NOMO-1 (cell line): ENCODE measurements around the gene ANTXR2.

Source experiments
- DNase-seq, 2 experiments: peaks; one replicate each; lab custom pipeline; 2025; ENCODE audit not compliant: unreplicated experiment in 2 of 2; lab: John Stamatoyannopoulos, UW

ANTXR2 gene

DNA sequence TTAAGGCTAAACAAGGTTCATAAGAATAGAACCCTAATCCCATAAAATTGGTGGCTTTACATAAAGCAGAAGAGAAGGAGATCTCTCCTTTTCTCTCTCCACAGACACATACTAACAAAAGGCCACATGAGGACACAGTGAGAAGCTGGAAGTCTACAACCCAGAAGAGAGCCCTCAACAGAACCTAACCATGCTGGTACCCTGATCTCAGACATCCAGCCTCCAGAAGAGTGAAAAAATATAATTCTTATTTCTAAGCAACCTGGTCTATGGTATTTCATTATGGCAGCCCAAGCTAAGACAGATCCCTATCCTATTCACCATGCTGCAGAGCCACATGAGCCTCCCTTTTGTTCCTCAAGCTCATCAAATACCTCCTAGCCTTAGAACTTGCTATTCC, 195.5 kb downstream of the ANTXR2 start:
- DNase-seq, result no peak

DNA sequence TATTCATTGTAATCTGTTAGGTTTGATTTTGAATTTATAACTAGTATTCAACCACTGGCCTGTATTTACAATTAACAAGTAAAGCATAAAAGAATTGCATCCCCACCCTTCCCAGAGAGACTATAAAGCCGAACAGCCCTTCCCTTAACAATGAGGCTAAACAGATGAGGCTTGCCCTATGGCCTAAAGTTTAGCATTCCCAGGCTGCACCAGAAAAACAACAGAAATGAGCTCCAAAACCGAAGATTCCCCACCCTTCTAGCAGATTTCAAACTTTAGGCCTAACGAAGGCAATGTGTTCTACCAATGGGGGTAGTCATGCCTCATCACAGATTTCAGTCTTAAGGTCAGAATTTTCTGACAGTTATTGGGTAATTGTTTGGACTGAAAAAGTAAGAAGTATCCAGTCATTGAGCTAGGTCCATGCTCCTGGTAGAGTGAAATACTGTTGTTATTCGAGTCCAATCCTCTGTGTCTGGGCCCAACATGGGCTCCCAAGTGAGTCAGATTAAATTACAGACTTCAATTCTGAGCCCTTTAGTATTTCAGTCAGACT, 197.6 kb downstream of the ANTXR2 start:
- DNase-seq, result no peak

DNA sequence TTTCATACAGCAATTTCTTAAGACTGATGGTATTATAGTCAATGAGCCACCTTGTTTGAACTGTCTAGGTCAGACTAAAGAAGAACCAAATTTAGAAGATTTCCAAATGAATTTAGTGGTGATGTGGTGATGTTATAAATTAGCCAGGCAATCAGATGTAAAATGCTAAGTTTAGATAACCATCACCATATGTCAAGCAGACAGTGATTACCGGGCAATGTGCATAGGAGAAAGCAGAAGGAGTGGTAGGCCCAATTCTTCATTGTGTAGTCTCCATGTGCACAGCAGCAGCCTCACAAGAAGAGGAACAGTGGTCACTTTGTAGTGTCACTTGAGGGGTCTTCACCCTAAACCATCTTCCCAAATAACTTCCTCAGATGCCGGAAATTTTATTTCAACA, 198.8 kb downstream of the ANTXR2 start:
- no peak for DNase-seq

DNA sequence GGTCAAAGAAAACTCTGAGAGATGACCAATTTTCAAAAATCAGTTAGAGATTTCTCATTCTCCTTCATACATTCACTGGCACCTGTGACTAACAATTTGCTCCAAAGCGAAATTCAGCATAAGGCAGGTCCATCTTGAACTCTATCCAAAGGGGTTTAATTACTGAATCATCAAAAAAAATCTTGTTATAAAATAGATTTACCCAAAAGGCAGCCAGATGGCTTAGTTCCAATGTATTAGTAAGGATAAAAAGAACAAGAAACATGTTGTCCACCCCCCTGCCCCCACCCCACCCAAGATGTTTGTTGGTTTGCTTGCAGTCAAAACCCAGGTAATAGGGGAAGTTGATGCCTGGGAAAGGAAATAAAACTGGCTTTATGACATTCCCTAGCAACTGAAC, 200.3 kb downstream of the ANTXR2 start:
- no peak for DNase-seq

DNA sequence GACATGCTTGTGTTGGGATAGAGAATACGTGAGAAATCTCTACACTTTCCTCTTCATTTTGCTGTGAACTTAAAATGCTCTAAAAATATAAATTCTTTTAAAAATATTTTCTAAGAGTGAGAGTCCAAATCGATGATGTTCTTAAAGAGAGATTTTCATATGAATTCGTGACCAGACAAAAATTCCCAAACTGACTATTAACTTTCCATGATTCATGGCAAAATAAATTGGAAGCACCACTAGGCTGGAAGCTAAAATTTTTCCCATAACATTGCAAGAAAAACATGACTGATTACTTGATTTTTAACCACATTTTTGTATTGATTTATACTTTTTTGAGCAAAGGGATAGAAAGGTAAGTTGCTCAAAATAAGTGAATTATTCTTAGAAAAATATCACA, 201.1 kb downstream of the ANTXR2 start:
- DNase-seq, result no peak

DNA sequence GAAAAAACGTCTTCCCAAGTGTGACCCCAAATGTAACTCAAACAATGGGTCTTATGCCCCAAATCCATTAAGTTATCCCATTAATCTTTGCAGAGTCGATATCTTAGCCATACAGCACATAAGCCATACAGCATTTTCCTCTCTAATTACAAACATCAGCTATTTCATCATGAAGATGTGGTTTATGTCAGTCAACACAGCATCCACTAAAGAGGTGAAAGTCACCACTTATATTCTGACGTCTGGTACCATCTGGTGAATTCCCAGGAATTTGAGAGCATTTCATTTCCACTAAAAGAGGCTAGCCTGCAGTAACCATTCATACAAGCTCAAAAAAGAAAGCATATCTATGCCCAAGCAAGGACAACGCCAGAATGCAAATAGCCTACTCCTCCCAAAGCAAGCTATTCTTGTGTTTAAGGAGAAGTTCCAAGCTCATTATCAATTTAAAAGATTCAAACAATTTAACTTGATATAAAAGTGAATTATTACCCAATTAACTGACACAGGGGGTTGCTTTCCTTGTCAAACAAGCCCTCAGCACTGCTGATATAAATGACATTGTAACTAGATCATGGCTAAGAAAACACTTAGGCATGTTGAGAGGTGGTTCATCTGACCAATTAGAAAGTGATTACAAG, 203.3 kb downstream of the ANTXR2 start:
- DNase-seq, result no peak

DNA sequence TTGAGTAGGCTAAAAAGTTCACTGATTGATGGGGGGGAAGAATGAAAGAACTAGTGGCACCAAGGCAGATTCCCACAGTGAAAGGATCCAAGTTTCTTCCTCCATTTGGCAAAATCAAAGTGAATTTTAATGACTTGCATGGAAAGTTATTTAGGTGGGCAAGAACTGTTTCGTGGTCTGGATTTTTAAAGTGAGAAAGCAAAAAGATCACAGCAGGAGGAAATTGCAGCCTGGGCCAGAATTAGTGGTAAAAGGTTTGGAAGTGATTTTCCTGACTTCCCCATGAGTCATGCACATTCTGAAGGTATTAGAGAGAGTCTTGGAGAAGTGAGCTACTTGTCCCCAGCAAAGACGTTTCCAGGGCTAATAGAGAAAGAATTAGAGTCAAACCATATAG, 207.8 kb downstream of the ANTXR2 start:
- no peak for DNase-seq

DNA sequence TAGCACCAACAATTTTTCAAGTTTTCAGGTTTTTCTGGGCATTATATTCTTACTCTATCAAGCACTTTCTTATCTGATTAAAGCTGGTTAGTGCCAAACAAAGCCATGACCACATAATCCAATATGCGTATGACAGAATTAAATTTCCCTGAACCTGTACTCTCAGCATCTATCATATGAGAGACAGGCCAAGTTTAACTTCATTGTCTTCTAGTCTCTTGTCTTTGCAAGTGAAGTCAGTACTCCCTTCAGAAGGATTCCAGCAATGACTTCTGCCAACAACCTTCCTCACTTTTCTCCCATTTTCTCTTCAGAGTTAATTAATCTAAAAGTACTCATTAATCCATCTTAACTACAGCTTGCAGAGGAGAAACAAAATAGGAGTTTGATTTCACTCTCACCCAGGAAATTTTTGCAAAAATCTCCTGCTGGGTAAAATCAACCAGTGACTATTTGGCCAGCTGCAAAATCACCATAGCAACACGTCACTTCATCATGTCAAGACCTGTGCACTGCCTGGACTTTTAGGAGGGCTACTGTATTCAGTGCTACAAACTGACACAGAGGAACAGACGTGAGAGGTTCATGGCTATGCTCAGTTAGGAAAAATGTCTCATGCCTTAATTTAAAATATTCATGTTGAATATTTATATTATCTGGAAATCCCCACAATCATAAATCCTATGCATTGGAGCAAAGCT, 208.4 kb downstream of the ANTXR2 start:
- no peak for DNase-seq

DNA sequence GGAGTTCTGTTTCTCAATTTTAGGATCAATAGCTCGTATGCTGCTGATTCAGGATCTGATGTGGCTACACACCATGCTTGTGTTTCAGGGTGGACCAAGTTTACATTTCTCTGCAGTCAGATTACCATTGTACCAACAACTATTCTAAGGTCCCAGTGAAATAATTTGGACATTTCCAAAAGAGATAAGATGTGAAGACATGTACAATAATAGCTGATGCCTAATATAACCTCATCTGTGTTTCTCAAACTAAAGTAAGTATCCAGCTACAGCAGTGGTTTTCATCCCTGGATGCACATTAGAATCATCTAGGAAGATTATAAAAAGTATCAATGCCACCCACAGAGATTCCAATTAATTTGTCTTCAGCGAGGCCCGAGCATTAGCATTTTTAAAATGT, 209.7 kb downstream of the ANTXR2 start:
- no peak for DNase-seq

DNA sequence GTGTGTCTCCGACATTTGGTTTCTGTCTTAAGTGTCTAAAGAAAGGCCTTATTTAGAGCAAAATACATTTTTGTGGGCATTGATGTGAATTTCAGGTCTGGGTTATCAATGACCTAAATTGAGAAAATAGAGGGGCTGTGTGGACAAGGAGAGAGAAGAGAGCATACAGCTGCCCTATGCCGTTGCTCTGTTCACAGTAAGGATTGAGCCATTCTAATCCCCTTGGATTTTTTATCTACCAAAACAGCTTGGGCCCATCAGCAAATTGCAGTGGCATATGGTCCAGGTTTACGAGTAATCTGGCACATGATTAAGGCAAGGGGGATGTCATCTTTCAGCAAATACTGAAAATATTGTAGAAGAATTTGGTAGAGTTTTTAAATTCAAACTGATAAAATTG, 210.2 kb downstream of the ANTXR2 start:
- DNase-seq, result no peak

DNA sequence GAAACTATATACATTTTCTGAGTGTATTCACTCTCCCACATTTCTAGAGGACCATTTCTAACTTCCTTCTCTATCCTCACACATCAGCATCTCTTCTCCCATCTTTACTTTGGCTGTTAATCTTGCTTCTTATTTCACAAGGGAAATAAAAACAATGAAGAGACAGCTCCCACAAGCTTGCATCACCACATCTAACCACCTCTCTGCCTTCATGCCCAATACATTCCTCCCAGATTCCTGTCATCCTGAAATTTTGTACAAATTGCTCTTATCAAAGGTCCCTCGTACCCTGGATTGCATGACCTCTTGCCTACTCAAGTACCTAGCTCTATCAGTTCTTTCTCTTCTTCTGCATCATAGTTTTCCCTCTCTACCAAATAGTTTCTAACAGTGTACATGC, 215.2 kb downstream of the ANTXR2 start:
- DNase-seq, result no peak

DNA sequence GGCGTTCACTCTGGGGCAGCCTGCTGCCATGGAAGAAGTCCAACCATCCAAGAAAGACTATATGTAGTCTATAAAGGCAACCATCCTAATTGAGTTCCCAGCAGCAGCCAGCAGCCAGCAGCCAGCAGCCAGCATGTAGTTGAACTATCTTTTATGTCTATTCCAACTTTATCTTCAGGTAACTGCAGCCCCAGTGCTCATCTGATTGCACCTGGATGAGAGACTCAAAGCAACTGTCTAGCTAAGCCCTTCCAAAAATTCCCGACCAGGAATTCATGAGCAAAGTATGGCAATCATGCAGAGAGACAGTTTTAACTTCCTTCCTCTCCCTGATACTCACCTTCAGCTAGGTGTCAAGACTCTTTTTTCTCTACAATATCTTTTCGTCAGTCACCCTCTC, 216.8 kb downstream of the ANTXR2 start:
- no peak for DNase-seq

DNA sequence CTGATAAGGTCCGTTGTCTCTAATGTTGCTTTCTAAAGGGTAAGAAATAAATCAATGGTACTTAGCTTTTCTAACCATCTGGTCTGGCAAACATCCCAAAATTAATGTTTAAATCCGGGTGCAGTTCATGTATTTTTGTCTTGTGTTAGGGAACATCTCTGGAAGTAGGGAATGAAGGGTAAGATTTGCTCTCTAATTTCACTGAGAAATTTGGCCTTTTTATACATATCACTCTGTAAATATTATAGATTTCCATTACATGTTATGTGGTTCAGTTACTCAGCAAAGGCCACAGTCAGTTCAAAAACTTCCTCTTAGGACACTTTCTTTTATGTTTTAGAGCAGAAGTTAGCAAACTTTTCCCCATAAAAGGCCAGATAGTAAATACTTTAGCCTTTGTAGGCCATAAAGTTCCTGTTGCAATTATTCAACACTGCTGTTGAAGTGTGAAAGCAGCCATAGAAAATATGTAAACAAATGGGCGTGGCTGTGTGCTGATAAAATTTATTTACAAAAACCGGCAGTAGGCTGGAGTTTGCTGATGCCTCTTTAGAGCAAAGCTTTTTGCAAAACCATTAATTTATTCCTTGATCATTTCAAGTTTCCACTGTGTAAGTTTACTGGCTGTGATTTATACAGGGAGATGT, 218.1 kb downstream of the ANTXR2 start:
- peak in 1 of 2 experiments; percentile 37 for DNase-seq

DNA sequence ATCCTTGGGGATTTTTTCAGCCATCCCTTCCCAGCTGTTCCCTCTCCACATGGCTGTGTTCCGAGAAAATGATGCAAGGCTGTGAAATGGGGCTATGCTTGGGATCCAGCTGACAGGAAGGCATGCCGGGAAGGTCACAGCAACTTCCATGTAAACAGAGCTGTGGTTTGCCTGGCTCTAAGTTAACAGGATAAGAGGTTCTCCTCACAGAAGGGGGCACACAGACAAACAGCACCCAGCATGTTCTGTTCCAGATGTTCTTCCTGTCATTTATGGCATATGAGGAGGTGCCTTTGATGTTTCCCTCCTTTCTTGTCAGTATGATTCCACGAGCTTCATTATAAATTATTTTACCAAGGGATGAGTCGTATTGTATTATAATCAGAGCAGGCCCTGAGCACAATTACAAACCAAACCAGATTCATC, 220.7 kb downstream of the ANTXR2 start:
- DNase-seq, result no peak

DNA sequence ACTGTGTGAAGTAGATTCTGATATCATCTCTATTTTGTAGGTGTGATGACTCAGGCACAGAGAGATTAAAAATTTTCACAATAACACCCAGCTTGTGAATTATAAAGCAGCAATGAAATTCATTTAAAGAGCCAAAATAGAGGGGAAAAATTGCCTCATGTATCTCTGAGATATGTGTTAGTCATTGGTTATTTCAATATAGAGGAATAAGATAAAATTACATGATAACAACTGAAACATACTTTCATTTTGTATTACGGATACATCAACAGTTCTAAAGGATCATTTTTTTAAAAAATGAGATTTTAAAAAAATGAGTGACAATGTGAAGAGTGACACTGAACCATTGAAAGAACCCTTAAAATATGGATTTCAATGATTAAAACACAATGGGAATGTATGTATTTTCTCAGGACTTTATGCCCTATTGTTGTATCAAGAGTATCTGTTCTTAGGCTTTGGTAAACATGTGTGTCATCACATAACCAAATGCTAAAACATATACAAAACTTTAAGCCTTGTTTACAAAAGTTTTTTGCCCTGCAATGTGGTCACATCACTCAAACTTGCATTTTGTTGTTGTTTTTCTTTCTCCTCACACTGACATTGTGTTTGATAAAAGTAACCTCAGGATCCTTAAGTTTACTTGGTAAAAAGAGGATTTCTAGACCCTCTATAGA, 221.3 kb downstream of the ANTXR2 start:
- no peak for DNase-seq
